ENCODE results near the gene AKAIN1.

- TF ChIP-seq ZNF274 (IDR thresholded peaks at IDR 0.05; ENCODE audit: low read depth, low read length) (no peak), CTCF (IDR thresholded peaks at IDR 0.05 in 2 of 3, conservative IDR thresholded peaks at IDR 0.05 in 1 of 3; ENCODE audit: borderline replicate concordance in 1 of 3, insufficient read depth in 1 of 3, low read depth in 2 of 3, low read length in 2 of 3) (no peak), POLR2AphosphoS5 (IDR thresholded peaks at IDR 0.05; ENCODE audit: low read depth, low read length) (no peak), MAX (IDR thresholded peaks at IDR 0.05) (no peak), SP1 (IDR thresholded peaks at IDR 0.05; ENCODE audit: low read depth) (no peak), EGR1 (IDR thresholded peaks at IDR 0.05; ENCODE audit: low read depth) (no peak), ATF3 (IDR thresholded peaks at IDR 0.05) (no peak)
These were observed 52.4 kb downstream of the AKAIN1 start for GRCh38 chr18:5144629-5145028.
